HG03469 (cell line): ENCODE data around the gene SNCB.
A peak's percentile ranks its signal among the peaks of the same experiment; 100 is the strongest.

Experiments
- ATAC-seq: cut with Tn5 transposase; IDR thresholded peaks from one replicate; pipeline ENCODE4 v1.9.1; 2021; ENCODE audit warnings: mild to moderate bottlenecking, moderate library complexity, moderate number of reproducible peaks; ENCODE audit not compliant: unreplicated experiment

SNCB gene

DNA sequence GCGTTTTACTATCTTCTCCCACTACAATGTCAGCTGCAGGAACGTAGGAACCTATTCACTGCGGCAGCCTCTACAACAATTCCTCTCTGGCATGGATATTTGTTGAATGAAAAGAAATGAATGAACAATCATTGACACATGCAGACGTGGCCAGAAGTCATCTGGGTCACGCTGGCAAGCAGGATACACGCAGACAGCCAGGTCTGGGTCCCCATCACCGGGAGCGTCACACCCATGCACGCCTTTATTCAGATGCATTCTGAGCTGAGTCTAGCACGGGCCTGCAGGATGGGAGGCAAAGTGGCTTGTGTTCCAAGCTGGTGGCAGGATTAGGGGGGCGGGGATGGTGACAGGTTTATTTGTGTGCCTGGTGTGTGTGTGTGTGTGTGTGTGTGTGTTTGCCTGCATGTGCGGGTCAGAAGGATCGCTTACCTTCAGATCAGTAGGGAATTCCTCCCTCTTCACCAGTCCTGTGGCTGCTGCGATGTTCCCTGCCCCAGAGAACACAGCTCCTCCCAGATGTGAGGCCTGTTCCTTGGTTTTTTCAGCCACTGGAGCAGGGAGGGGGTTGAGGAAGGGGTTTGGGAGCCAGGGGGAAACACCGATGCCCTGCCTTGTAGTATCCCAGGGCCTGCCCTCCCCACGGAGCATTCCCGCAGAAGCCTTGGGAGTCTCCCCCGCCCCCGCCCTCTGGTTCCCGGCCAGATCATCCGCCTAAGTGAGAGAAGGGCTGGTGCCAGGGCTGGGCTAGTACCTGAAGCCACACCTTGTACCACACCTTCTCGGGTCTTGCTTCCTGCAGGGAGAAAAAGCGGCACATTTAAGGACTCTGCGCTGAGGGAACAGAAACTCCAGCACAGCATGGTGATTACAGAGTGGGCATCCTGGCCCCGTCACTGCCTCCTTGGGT is 4.1 kb downstream of the SNCB start:
- ATAC-seq: no peak

DNA sequence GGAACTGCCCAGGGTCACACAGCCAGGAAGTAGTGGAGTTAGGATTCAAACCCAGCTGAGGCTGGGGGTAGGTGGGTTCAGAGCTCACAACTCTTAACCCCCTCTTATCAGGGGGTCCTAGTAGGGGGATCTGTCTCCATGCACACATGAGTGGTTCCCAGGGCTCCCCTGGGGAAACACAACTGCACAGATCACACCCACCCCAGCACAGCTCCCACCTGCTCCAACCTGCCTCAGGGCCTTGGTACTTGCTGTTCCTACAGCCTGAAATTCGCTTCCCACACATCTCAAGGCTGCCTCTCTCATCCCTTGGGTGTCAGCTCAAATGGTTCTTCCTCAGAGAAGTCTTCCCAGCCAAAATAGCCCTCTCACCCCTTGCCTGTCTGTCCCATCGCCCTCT is 4.8 kb downstream of the SNCB start:
- ATAC-seq: no peak

GRCh38 chr5:176624938-176625337 is 5.4 kb downstream of the SNCB start:
- ATAC-seq: no peak

- ATAC-seq: no peak
Measured at GRCh38 chr5:176624142-176624541, 6.2 kb downstream of the SNCB start.

DNA sequence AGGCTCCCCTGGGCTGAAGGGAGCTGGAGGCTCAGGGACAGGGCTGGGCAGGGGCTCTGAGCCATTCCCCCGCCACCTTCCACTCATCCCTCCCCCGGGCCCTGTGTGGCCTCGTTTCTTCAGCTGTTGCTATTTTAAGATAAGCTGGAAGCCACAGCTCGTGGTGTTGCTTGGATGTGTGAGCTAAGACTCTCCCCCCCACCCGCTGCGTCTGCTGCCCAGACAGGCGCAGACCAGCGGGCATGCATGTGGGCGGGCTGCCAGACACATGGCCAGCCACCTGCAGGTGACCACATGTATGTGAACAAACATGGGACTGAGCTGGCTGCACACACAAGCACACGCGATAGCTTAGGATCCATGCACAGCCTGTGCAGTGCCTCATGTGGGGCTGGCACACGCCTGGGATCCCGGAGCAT is 8.7 kb downstream of the SNCB start:
- ATAC-seq: no peak

DNA sequence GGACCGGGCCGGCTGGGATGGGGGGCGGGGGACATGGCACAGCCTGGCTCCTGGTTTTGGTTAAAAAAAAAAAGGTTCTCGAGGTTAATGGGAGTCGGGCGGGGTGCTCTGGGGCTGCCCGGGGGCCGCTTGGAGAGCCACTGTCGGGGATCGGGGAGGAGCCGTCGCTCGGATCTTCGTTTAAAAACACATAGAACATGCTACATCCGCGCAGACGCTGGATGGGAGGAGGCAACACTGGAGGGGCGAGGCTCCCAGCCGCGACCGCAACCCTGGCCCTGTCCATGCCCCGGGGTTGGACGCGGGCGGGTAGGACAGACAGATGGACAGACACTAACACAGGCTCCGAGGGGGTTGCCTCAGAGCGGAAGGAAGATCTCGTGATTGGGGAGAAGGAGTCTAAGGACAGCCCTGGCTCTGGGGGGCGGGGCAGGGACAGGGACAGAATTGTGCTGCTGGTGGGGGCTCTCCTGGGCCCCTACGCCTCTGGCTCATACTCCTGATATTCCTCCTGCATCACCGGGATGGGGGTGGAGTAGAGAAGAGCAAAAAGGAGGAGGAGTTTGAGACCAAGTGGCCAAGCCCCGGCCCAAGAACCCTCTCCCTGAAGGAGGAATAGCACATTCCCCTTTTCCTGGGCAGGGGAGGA is 9.9 kb downstream of the SNCB start:
- ATAC-seq: no peak

GRCh38 chr5:176619569-176620332 is 10.6 kb downstream of the SNCB start:
- ATAC-seq: no peak

GRCh38 chr5:176619203-176619568 is 11.1 kb downstream of the SNCB start:
- peak; percentile 48 for ATAC-seq

- no peak for ATAC-seq
Measured at GRCh38 chr5:176618783-176619182, 11.6 kb downstream of the SNCB start.

- no peak for ATAC-seq
Measured at GRCh38 chr5:176616511-176616910, 13.8 kb downstream of the SNCB start.

DNA sequence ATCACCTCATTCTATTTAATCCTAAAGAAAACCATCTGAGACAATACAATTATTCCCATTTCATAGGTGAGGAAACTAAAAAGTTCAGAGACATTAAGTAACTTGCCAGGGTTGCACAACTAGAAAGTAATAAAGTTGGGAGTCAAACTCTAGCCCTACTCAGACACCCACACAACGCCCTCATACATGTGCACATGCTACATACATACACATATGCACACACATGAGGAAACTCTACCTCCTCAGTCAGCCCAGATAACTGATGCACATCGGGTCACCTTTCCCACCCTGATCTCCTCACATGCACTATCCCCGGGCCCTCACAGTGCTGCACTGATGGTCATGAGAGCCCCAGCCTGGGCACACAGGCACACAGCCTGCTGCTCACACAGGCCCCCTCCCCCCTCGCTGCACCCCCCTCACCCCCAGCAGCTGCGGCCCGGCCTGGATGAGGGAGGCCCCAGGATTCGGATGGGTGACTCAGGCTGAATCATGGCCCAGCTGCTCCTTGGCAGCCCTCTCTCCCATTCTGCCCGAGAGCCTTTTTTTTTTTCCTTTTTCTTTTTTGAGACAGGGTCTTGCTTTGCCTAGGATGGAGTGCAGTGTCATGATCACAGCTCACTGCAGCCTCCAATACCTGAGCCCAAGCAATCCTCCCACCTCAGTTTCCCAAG is 15.4 kb downstream of the SNCB start:
- ATAC-seq: no peak

DNA sequence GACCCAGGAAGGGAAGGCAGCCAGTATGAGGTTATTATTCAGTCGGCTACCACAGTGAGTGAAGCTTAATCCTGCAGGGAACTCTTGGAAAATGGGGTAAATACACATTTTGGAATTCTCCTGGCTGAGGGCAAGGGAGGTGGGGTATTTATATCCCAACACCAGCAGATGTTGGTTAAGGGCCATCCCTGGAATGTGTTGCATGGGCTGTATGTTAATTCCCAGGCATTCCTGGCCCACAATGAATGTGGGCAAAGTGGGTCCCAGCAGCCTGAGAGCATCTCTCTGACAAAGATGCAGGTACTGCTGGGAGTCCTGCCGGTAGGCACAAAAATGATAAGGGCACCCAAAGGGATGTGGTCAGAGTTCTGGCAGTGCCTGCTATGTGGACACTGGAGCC is 17.5 kb downstream of the SNCB start:
- no peak for ATAC-seq

DNA sequence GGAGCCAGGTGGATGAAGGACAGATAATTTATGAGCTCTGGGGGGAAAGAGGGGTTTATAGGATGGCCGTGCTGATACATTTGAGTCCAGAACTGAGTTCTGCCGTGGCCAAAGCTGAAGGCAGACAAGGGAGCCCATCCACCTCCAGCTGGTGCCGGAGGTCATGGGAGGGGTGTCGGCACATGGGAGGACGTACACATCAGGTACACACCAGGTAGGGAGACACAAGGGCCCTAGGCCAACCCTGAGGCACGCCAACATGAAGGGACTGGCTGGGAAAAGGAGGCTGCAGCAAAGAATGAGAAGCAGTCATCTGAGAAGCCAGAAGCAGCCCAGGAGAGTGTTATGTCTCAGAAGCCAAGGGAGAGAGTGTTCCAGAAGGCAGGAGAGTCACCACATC is 18.3 kb downstream of the SNCB start:
- no peak for ATAC-seq

DNA sequence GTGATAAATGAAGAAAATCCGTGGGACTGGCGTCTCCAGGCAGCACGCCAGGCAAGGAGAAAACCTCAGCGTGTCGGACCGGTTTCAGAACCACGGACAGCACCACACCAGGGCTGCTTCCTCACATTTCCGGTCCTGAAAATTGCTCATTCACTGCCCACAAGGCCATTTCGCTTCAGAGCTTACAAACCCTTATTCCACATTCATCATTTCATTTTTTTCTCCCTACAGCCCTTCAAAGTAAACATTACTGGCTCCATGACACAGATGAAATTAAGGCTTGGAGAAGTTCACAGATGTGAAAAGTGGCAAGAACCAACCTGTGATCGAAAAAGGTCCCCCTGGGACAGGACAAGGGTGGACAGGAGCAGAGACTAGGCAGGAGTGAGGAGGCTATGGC is 18.9 kb downstream of the SNCB start:
- no peak for ATAC-seq

- no peak for ATAC-seq
Measured at GRCh38 chr5:176610435-176610773, 19.9 kb downstream of the SNCB start.

DNA sequence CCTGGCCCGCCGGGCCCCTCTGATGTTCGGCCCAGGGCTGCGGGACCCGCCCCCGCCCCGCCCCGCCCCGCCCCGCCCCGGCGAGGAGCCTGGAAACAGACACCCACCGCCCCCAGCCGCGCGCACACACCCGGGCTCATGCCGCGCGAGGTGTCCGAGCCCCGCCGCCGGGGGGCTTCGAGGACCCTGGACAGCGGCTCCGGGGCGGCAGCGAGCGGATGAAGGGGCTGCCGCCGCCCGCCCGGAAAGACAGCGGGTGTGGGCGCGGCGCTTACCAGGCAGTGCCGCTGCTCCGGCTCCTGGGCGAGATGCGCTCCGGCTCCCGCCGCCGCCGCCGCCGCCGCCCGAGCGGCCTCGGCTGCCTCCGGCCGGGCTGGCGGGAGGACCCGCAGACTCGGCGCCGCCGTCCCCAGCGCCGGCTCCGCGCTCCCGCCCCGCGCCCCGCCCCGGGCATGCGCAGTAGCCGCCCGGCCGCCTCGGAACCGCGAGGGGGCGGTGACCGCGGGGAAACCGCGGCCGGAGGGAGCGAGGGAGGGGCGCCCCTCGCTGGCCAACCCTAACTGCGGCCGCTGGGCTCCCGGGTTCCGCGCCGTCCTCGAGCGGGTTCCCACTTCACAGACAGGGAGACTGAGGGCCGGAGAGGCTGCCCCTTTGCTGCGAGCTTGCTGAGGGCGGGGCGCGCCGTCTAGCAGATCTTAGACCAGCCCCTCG is 20.5 kb downstream of the SNCB start, which contains the start of gene GPRIN1:
Gene GPRIN1 (minus strand): TSS at position 433 of the 711 bp plus-strand sequence. CDS start 10,322 bp downstream, outside the sequence.
- ATAC-seq: peak; percentile 59

GRCh38 chr5:176608937-176609723 is 21.2 kb downstream of the SNCB start:
- peak; percentile 13 for ATAC-seq

GRCh38 chr5:176608142-176608705 is 22.1 kb downstream of the SNCB start:
- ATAC-seq: no peak

GRCh38 chr5:176606875-176607274 is 23.5 kb downstream of the SNCB start:
- no peak for ATAC-seq
